ENCODE data around the gene POU6F2. TPM values are rescaled to one million over a fixed set of nuclear protein-coding genes. Genes with fewer than 3 reads are reported as not detected.

Gene POU6F2
- total RNA-seq, 1 experiment from 2014 or later = 3.9 TPM

DNA sequence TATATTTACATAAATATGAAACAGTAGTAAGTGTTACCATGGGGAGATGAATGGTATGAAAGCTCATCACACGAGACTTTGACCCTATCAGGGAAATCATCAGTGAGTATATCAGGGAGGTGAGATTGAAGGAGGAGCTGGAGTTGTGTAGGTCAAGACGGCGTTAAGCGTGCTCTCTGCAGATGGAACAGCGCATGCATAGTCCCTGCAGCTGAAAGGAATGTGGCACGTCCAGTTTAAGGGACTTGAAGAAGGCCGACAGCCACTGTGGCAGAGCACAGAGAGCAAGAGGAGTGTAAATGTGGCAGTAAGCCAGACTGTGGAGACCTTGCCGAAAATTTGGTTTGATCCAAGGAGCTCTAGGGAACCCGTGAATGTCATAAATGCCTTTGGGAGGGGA, 38.9 kb downstream of the POU6F2 start:
- no peaks in the 10 kb centered on the region for H3K9me3 Mint-ChIP-seq (ENCODE audit: unreplicated experiment)
- BruUV-seq (replicated peaks) = no TSS peak
- intact Hi-C loops (cut with micrococcal nuclease; ENCODE audit: unreplicated experiment) = loop anchor here (1.0 to 2.0 kb wide), 2 partner anchors 56 to 87 kb away; no protein-coding TSS in a partner anchor
- Histone ChIP-seq H3K4me1 (peaks cover 18% of the 10 kb centered on the region), H3K36me3 (ENCODE audit: control insufficient read depth, insufficient read depth, low read length) (no peaks in the 10 kb centered on the region), H3K27me3 (replicated peaks; ENCODE audit: control insufficient read depth, insufficient read depth, low read length) (no peaks in the 10 kb centered on the region), H3K4me3 (ENCODE audit: low read depth, low read length) (no peak overlapping the region), H3K9me3 (no peaks in the 10 kb centered on the region)
- H3K27ac Mint-ChIP-seq (ENCODE audit: unreplicated experiment) = peak overlapping the region; percentile 89
- no peaks in the 10 kb centered on the region for H3K27me3 Mint-ChIP-seq (ENCODE audit: insufficient read depth, unreplicated experiment)
- DNase-seq = peak; percentile 87 to 94
- peaks cover 28% of the 10 kb centered on the region for H3K4me1 Mint-ChIP-seq (ENCODE audit: low read depth, unreplicated experiment)
- CTCF ChIA-PET = interaction anchor here (1.2 kb wide), 1 partner anchor 108 kb away, joined by 3 read pairs; the partner anchor contains the start of gene VPS41
- peak overlapping the region; percentile 64 for H3K4me3 Mint-ChIP-seq (ENCODE audit: unreplicated experiment)
- peaks cover 10% of the 10 kb centered on the region for H3K36me3 Mint-ChIP-seq (ENCODE audit: insufficient read depth, unreplicated experiment)
- TF ChIP-seq, protein P1, sequence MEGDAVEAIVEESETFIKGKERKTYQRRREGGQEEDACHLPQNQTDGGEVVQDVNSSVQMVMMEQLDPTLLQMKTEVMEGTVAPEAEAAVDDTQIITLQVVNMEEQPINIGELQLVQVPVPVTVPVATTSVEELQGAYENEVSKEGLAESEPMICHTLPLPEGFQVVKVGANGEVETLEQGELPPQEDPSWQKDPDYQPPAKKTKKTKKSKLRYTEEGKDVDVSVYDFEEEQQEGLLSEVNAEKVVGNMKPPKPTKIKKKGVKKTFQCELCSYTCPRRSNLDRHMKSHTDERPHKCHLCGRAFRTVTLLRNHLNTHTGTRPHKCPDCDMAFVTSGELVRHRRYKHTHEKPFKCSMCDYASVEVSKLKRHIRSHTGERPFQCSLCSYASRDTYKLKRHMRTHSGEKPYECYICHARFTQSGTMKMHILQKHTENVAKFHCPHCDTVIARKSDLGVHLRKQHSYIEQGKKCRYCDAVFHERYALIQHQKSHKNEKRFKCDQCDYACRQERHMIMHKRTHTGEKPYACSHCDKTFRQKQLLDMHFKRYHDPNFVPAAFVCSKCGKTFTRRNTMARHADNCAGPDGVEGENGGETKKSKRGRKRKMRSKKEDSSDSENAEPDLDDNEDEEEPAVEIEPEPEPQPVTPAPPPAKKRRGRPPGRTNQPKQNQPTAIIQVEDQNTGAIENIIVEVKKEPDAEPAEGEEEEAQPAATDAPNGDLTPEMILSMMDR (IDR thresholded peaks at IDR 0.05; ENCODE audit: insufficient read depth in 1 of 2, low read depth in 1 of 2, low read length in 1 of 2, severe bottlenecking in 1 of 2, unreplicated experiment in 1 of 2) = no peak
- POLR2A ChIA-PET = interaction anchor here (0.5 to 1.1 kb wide), 4 partner anchors 38 to 397 kb away, joined by 3 to 4 read pairs (median 4); partner anchors contain the start of gene VPS41

DNA sequence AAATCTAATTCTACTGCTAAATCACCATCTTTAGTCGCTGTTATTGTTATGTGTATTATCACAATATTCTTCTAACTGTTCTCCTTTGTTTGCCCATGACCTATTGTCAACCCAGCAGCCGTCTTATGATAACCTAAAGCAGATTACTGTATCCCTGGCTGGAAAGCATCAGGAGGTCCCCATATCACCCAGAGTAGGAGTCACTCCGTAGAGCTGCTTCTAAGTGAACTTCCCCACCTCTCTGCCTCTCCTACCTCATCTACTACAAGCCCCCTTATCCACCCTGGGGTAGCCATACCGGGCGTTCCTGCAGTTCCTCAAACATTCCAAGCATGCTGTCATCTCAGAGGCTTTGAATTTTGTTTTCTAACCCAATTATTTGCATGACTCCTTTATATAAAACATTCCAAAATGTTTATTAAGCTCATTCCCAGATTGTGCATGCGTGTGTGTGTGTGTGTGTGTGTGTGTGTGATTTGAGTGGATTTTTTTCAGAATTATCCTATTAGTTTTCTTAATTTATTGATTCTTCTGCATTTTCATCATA, 39.7 kb downstream of the POU6F2 start:
- BruUV-seq (replicated peaks) = no TSS peak
- Mint-ChIP-seq H3K27ac (ENCODE audit: unreplicated experiment) (peak overlapping the region; percentile 89), H3K4me3 (ENCODE audit: unreplicated experiment) (peak overlapping the region; percentile 64)

DNA sequence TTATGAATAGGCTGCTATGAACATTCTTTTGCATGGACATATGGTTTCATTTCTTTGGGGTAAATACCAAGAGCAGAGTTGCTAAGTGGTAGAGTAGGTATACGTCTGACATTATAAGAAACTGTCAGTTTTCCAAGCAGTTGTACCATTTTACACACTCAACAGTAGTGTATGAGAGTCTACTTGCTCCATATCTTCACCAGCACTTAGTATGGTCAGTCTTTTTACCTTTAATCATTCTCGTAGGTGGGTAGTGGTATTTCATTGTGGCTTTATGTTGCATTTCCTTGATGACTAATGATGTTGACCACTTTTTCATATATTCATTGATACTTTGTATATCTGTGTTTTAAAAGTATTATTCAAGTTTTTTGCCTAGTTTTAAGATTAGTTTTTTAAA, 45.1 kb downstream of the POU6F2 start:
- Mint-ChIP-seq H3K36me3 (ENCODE audit: insufficient read depth, unreplicated experiment) (no peaks in the 10 kb centered on the region), H3K4me1 (ENCODE audit: low read depth, unreplicated experiment) (peaks cover 6% of the 10 kb centered on the region), H3K27me3 (ENCODE audit: insufficient read depth, unreplicated experiment) (no peaks in the 10 kb centered on the region), H3K9me3 (ENCODE audit: unreplicated experiment) (no peaks in the 10 kb centered on the region), H3K4me3 (ENCODE audit: unreplicated experiment) (no peak overlapping the region), H3K27ac (ENCODE audit: unreplicated experiment) (no peak overlapping the region)
- intact Hi-C loops (cut with micrococcal nuclease; ENCODE audit: unreplicated experiment) = no loop called here
- CTCF ChIA-PET = no interaction called here
- Histone ChIP-seq H3K4me1 (peaks cover 3% of the 10 kb centered on the region), H3K4me3 (ENCODE audit: low read depth, low read length) (no peak overlapping the region), H3K27me3 (replicated peaks; ENCODE audit: control insufficient read depth, insufficient read depth, low read length) (no peaks in the 10 kb centered on the region), H3K9me3 (no peaks in the 10 kb centered on the region), H3K36me3 (ENCODE audit: control insufficient read depth, insufficient read depth, low read length) (no peaks in the 10 kb centered on the region)
- POLR2A ChIA-PET = no interaction called here
- TF ChIP-seq, protein P1 (IDR thresholded peaks at IDR 0.05; ENCODE audit: insufficient read depth in 1 of 2, low read depth in 1 of 2, low read length in 1 of 2, severe bottlenecking in 1 of 2, unreplicated experiment in 1 of 2) = no peak
- no TSS peak for BruUV-seq (replicated peaks)
- DNase-seq = no peak

More for the DNA sequence above, 39.7 kb downstream of the POU6F2 start:
- no peaks in the 10 kb centered on the region for H3K9me3 ChIP-seq
- H3K4me1 ChIP-seq = peaks cover 18% of the 10 kb centered on the region
- ChIA-PET CTCF (interaction anchor here (1.2 kb wide), 1 partner anchor 108 kb away, joined by 3 read pairs; the partner anchor contains the start of gene VPS41), POLR2A (interaction anchor here (1.0 kb wide), 1 partner anchor 235 kb away, joined by 4 read pairs; no protein-coding TSS in a partner anchor)
- TF ChIP-seq, protein P1 (IDR thresholded peaks at IDR 0.05; ENCODE audit: insufficient read depth in 1 of 2, low read depth in 1 of 2, low read length in 1 of 2, severe bottlenecking in 1 of 2, unreplicated experiment in 1 of 2) = no peak
- H3K27me3 Mint-ChIP-seq (ENCODE audit: insufficient read depth, unreplicated experiment) = no peaks in the 10 kb centered on the region
- H3K9me3 Mint-ChIP-seq (ENCODE audit: unreplicated experiment) = no peaks in the 10 kb centered on the region
- peaks cover 10% of the 10 kb centered on the region for H3K36me3 Mint-ChIP-seq (ENCODE audit: insufficient read depth, unreplicated experiment)
- intact Hi-C loops (cut with micrococcal nuclease; ENCODE audit: unreplicated experiment) = loop anchor here (2.0 kb wide), 1 partner anchor 55 kb away; no protein-coding TSS in a partner anchor
- peaks cover 28% of the 10 kb centered on the region for H3K4me1 Mint-ChIP-seq (ENCODE audit: low read depth, unreplicated experiment)
- DNase-seq = no peak
- no peaks in the 10 kb centered on the region for H3K36me3 ChIP-seq (ENCODE audit: control insufficient read depth, insufficient read depth, low read length)
- no peaks in the 10 kb centered on the region for H3K27me3 ChIP-seq (replicated peaks; ENCODE audit: control insufficient read depth, insufficient read depth, low read length)
- no peak overlapping the region for H3K4me3 ChIP-seq (ENCODE audit: low read depth, low read length)

Data from Caco-2 (cell line).